PFSK-1 (cell line): Measurements from ENCODE around the gene GSTM2.

ENCODE experiments used
- FOXP2 ChIP-seq: optimal IDR thresholded peaks from 2 replicates; pipeline ENCODE3; 2011; ENCODE audit warnings: borderline replicate concordance, control low read depth, inconsistent platforms; ENCODE audit not compliant: insufficient read depth; ENCODE audit errors: extremely low read length, extremely low read depth
- POLR2AphosphoS5 ChIP-seq: IDR thresholded peaks from 2 replicates; pipeline ENCODE4 v1.6.1; 2012; ENCODE audit warnings: low read depth, mild to moderate bottlenecking, control low read depth, low read length, moderate library complexity
- REST ChIP-seq, 2 experiments: IDR thresholded peaks; 2 replicates each; pipeline versions ENCODE4 v1.6.1 to v1.8.0; 2011 to 2012; ENCODE audit warnings: low read depth in 2 of 2, low read length in 2 of 2, control low read depth in 1 of 2, inconsistent platforms in 1 of 2, mild to moderate bottlenecking in 1 of 2, moderate library complexity in 1 of 2; ENCODE audit not compliant: insufficient read depth in 1 of 2
- SIN3A ChIP-seq: IDR thresholded peaks from 2 replicates; pipeline ENCODE4 v1.6.1; 2012; ENCODE audit warnings: mild to moderate bottlenecking, low read length, moderate library complexity, borderline replicate concordance; ENCODE audit not compliant: insufficient read depth
- TAF1 ChIP-seq: IDR thresholded peaks from 2 replicates; pipeline ENCODE4 v1.6.1; 2012; ENCODE audit warnings: low read length, control low read depth, borderline replicate concordance; ENCODE audit not compliant: insufficient read depth

The GSTM2 gene

GRCh38 chr1:109623601-109624161 lies 44.2 kb upstream of the GSTM2 start:
- TF ChIP-seq REST (IDR thresholded peaks at IDR 0.05; ENCODE audit: insufficient read depth in 1 of 2, low read depth in 2 of 2, low read length in 2 of 2) (no peak), SIN3A (no peak), POLR2AphosphoS5 (no peak), FOXP2 (no peak), TAF1 (no peak)

GRCh38 chr1:109624201-109625010 lies 43.5 kb upstream of the GSTM2 start:
- TF ChIP-seq SIN3A: no peak
- TF ChIP-seq POLR2AphosphoS5: no peak
- no peak for TF ChIP-seq REST (IDR thresholded peaks at IDR 0.05; ENCODE audit: insufficient read depth in 1 of 2, low read depth in 2 of 2, low read length in 2 of 2)
- no peak for TF ChIP-seq FOXP2
- no peak for TF ChIP-seq TAF1

GRCh38 chr1:109625176-109625575 lies 42.7 kb upstream of the GSTM2 start:
- TF ChIP-seq SIN3A: no peak
- TF ChIP-seq TAF1: no peak
- TF ChIP-seq REST (IDR thresholded peaks at IDR 0.05; ENCODE audit: insufficient read depth in 1 of 2, low read depth in 2 of 2, low read length in 2 of 2): no peak
- no peak for TF ChIP-seq POLR2AphosphoS5
- TF ChIP-seq FOXP2: no peak

GRCh38 chr1:109625601-109626560 lies 42.0 kb upstream of the GSTM2 start:
- TF ChIP-seq TAF1 (no peak), FOXP2 (no peak), POLR2AphosphoS5 (no peak), SIN3A (no peak), REST (IDR thresholded peaks at IDR 0.05; ENCODE audit: insufficient read depth in 1 of 2, low read depth in 2 of 2, low read length in 2 of 2) (no peak)
